Measurements from ENCODE around the gene NAALADL2. TPM values are rescaled to one million over a fixed set of nuclear protein-coding genes. Genes with fewer than 3 reads are reported as not detected.

The NAALADL2 gene
- polyA plus RNA-seq, 3 donors, result not detected

GRCh38 chr3:175047786-175048185, 188.7 kb downstream of the NAALADL2 start:
- Histone ChIP-seq H2AFZ (ENCODE audit: insufficient read depth, low read depth, low read length, poor library complexity, severe bottlenecking) (no peak overlapping the region), H3K4me2 (replicated peaks; ENCODE audit: extremely low read depth, low read length, poor library complexity, severe bottlenecking) (no peak overlapping the region), H3K4me1 (ENCODE audit: control insufficient read depth in 1 of 2, insufficient read depth in 2 of 2, low read length in 2 of 2) (no peaks in the 10 kb centered on the region), H3K4me3 (replicated peaks in 1 of 3; ENCODE audit: low read depth in 2 of 3, low read length in 3 of 3) (no peak overlapping the region), H3K27ac (ENCODE audit: low read depth in 1 of 2, low read length in 2 of 2) (no peak overlapping the region), H3K9me3 (replicated peaks in 1 of 2; ENCODE audit: control insufficient read depth in 1 of 2, insufficient read depth in 1 of 2, low read length in 2 of 2) (peaks cover 16 to 27% of the 10 kb centered on the region in 2 donors), H4K20me1 (ENCODE audit: insufficient read depth, low read length) (no peaks in the 10 kb centered on the region), H3K9ac (ENCODE audit: insufficient read depth, low read length, poor library complexity, severe bottlenecking) (no peak overlapping the region), H3K36me3 (replicated peaks in 1 of 2; ENCODE audit: control insufficient read depth in 1 of 2, insufficient read depth in 2 of 2, low read length in 2 of 2) (no peaks in the 10 kb centered on the region), H3K27me3 (ENCODE audit: control insufficient read depth in 2 of 2, insufficient read depth in 2 of 2, low read length in 2 of 2) (no peaks in the 10 kb centered on the region), H3K79me2 (ENCODE audit: insufficient read depth, low read length) (no peaks in the 10 kb centered on the region)
- no peaks in the 10 kb centered on the region for H3K36me3 Mint-ChIP-seq
- H3K4me1 Mint-ChIP-seq, result no peaks in the 10 kb centered on the region
- TF ChIP-seq, protein P1, sequence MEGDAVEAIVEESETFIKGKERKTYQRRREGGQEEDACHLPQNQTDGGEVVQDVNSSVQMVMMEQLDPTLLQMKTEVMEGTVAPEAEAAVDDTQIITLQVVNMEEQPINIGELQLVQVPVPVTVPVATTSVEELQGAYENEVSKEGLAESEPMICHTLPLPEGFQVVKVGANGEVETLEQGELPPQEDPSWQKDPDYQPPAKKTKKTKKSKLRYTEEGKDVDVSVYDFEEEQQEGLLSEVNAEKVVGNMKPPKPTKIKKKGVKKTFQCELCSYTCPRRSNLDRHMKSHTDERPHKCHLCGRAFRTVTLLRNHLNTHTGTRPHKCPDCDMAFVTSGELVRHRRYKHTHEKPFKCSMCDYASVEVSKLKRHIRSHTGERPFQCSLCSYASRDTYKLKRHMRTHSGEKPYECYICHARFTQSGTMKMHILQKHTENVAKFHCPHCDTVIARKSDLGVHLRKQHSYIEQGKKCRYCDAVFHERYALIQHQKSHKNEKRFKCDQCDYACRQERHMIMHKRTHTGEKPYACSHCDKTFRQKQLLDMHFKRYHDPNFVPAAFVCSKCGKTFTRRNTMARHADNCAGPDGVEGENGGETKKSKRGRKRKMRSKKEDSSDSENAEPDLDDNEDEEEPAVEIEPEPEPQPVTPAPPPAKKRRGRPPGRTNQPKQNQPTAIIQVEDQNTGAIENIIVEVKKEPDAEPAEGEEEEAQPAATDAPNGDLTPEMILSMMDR (IDR thresholded peaks at IDR 0.05), result no peak
- H3K27me3 Mint-ChIP-seq (ENCODE audit: low read depth in 3 of 3), result no peaks in the 10 kb centered on the region
- intact Hi-C loops (cut with micrococcal nuclease), result no loop called here
- no peak for DNase-seq
- H3K27ac Mint-ChIP-seq, result no peak overlapping the region
- WGBS (ENCODE audit: insufficient coverage), result no CpG with 5 or more reads among the region's 1 CpG
- no peak overlapping the region for H3K4me3 Mint-ChIP-seq
- H3K9me3 Mint-ChIP-seq, result peaks cover 5 to 16% (median 11%) of the 10 kb centered on the region in 7 donors

GRCh38 chr3:175057401-175057800, 198.3 kb downstream of the NAALADL2 start:
- no peaks in the 10 kb centered on the region for H3K36me3 ChIP-seq (replicated peaks in 1 of 2; ENCODE audit: control insufficient read depth in 1 of 2, insufficient read depth in 2 of 2, low read length in 2 of 2)
- TF ChIP-seq, protein P1 (IDR thresholded peaks at IDR 0.05), result no peak
- Mint-ChIP-seq H3K9me3 (peaks cover 9 to 26% (median 11%) of the 10 kb centered on the region in 7 donors), H3K4me3 (no peak overlapping the region), H3K4me1 (no peaks in the 10 kb centered on the region), H3K27me3 (ENCODE audit: low read depth in 3 of 3) (peaks cover 0 to 1% (median 0%) of the 10 kb centered on the region in 3 donors), H3K36me3 (no peaks in the 10 kb centered on the region), H3K27ac (no peak overlapping the region)
- H3K9ac ChIP-seq (ENCODE audit: insufficient read depth, low read length, poor library complexity, severe bottlenecking), result no peak overlapping the region
- no peak for DNase-seq
- H3K4me3 ChIP-seq (replicated peaks in 1 of 3; ENCODE audit: low read depth in 2 of 3, low read length in 3 of 3), result no peak overlapping the region
- intact Hi-C loops (cut with micrococcal nuclease), result no loop called here
- H3K4me1 ChIP-seq (ENCODE audit: control insufficient read depth in 1 of 2, insufficient read depth in 2 of 2, low read length in 2 of 2), result no peaks in the 10 kb centered on the region
- no peak overlapping the region for H3K27ac ChIP-seq (ENCODE audit: low read depth in 1 of 2, low read length in 2 of 2)
- peaks cover 21 to 40% of the 10 kb centered on the region in 2 donors for H3K9me3 ChIP-seq (replicated peaks in 1 of 2; ENCODE audit: control insufficient read depth in 1 of 2, insufficient read depth in 1 of 2, low read length in 2 of 2)
- no peaks in the 10 kb centered on the region for H4K20me1 ChIP-seq (ENCODE audit: insufficient read depth, low read length)
- no peak overlapping the region for H2AFZ ChIP-seq (ENCODE audit: insufficient read depth, low read depth, low read length, poor library complexity, severe bottlenecking)
- H3K4me2 ChIP-seq (replicated peaks; ENCODE audit: extremely low read depth, low read length, poor library complexity, severe bottlenecking), result no peak overlapping the region
- no CpG with 5 or more reads among the region's 3 CpGs for WGBS (ENCODE audit: insufficient coverage)
- no peaks in the 10 kb centered on the region for H3K79me2 ChIP-seq (ENCODE audit: insufficient read depth, low read length)
- no peaks in the 10 kb centered on the region for H3K27me3 ChIP-seq (ENCODE audit: control insufficient read depth in 2 of 2, insufficient read depth in 2 of 2, low read length in 2 of 2)

Measured in CD14-positive monocyte (primary cell).